Stimulated activated CD4-positive, alpha-beta T cell treated with anti-CD3 and anti-CD28 coated beads, Interleukin-12 subunit alpha, Interleukin-12 subunit beta, amount 100 ng/mL, for 24 hours (primary cell): Measurements from ENCODE around the gene OSGIN1.

Experiments
- DNase-seq, 2 experiments: peaks; one replicate each; pipeline ENCODE4 v3.0.0-alpha.2; 2020; ENCODE audit warnings: low read depth in 2 of 2

OSGIN1 gene

GRCh38 chr16:83952940-83953795 is at the start of gene OSGIN1:
TSS of gene OSGIN1 (plus strand) at chr16:83953240. CDS start at chr16:83957672, 4,432 bp downstream.
- peak; percentile 76 to 87 for DNase-seq

GRCh38 chr16:83903751-83904150 is 49.3 kb upstream of the OSGIN1 start:
- DNase-seq = no peak

DNA sequence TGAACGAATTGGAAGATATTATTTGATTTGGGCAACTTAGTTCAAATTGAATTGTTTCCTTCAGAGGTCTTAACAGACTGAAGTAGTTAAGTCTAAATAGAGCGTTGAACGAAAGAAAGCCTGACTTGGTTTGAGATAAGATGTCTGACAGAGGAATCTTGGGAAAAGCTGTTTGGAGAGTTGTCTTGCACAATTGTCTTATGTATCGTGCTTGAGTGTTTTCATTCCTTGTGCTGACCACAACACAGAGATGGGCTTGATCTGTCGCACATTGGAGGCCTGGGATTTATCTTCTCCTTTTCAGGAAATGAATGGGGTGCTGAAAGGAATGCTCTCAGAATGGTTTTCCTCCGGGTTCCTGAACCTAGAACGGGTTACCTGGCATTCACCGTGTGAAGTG is 46.4 kb upstream of the OSGIN1 start:
- no peak for DNase-seq

- no peak for DNase-seq
Measured at GRCh38 chr16:83907111-83907510, 45.9 kb upstream of the OSGIN1 start.

DNA sequence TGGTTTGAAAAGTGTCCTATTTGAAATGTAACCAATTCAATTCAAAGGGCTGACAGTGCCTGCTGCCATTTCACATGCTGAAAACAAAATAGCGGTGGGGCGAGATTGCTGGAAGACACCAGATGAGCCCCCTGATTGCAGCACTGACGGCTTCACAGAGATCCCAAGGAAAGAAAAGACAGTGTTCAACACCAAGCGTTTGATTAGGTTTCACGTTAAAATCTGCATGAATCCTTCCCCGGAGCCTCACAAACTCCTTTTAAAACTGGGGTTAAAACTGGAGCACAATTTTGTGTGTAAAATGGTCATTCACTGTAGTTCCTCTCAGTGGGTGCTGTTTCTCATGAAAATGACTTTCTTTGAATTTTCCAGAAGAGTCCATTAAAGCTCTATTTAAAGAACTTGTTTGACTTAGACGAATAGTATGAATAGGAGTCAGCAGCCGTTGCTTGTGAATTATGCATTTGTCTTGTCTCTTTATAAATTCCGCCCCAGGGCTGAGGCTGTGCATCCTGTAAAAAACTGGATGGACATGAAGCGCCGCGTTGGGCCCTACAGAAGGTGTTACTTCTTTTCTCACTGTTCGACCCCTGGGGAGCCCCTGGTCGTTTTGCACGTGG is 45.3 kb upstream of the OSGIN1 start:
- no peak for DNase-seq

- no peak for DNase-seq
Measured at GRCh38 chr16:83908798-83909197, 44.2 kb upstream of the OSGIN1 start.

GRCh38 chr16:83911290-83911689 is 41.8 kb upstream of the OSGIN1 start:
- no peak for DNase-seq

DNA sequence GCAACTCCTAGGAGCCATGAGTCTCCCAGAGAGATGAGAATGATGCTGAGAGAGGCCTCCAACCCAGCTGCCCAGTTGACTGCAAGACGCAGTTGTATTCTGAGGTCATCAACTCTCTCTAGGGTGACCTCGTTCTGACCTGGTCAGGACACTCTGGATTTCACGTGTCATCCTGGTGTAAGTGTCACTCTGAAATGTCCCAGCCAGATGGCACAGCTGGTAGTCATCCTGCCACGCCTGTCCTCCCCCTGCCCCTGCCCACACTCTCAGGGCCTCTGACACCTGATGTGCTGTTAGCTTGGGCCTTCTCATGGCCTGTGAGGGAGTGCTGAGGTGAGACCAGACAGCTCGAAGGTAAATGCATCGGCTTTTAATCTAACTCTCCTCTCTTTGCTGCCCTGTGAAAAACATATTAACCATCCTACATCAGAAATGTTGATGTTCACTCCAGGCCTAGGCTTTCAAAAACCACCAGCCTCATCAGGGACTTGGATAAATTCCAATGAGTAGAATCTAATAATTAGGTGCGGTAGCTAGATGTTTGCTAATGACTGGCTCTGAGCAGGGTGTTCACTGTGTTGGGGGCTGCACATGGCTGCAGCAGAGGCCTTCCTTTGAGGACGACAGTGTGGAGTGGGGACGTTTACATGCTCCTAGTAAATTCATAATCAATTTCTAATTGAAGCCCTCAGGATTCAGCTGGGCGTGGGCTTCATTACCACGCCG is 40.4 kb upstream of the OSGIN1 start:
- DNase-seq = no peak

GRCh38 chr16:83913245-83913633 is 39.8 kb upstream of the OSGIN1 start:
- no peak for DNase-seq

DNA sequence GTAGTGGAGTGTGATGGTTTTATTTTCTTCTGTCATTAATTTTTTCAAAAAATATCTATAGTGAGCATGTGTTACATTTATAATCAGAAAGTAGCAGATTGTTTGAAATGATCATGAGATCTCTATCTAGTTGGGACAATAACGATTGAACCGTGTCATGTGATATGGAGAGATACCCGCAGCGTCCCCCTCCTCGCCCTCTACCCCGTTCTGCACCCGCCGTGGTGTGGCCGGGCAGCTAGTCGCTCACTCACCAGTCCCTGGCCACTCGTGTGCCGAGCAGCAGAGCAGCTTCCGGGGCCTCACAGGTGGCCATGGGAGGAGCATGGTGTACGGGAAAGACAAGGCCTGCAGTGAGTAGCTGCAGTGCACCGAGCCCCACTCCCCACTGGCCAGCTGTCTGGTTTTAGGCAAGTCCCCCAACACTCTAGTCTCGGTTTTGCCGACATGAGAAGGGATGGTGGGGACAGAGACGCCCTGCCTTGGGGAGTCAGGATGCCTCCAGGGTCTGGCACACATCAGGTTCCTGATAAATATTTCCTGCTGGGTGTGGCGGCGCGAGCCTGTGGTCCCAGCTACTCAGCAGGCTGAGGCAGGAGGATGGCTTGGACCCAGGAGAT is 38.8 kb upstream of the OSGIN1 start:
- no peak for DNase-seq

GRCh38 chr16:83915081-83915480 is 38.0 kb upstream of the OSGIN1 start:
- DNase-seq = no peak

DNA sequence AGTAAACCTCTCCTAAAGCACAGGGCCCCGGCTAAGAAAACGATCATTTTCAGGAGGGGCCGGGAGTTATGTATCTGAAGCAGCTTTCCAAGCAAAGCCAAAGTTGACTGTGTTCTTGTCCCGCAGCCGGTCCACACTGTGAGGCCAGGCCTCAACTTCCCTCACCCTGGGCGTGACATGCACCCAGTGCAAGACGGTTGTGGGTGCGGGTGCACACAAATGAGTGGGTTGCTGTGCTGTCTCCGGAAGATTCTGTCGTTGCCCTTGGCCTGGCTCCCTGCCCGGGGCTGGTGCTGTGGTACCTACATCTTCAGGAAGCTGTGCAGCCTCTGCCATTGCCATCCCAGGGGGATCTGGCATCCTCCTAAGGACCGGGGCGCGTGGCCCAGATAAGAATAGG is 37.5 kb upstream of the OSGIN1 start:
- no peak for DNase-seq

- no peak for DNase-seq
Measured at GRCh38 chr16:83917152-83918120, 35.6 kb upstream of the OSGIN1 start.

- no peak for DNase-seq
Measured at GRCh38 chr16:83920894-83921491, 32.0 kb upstream of the OSGIN1 start.

DNA sequence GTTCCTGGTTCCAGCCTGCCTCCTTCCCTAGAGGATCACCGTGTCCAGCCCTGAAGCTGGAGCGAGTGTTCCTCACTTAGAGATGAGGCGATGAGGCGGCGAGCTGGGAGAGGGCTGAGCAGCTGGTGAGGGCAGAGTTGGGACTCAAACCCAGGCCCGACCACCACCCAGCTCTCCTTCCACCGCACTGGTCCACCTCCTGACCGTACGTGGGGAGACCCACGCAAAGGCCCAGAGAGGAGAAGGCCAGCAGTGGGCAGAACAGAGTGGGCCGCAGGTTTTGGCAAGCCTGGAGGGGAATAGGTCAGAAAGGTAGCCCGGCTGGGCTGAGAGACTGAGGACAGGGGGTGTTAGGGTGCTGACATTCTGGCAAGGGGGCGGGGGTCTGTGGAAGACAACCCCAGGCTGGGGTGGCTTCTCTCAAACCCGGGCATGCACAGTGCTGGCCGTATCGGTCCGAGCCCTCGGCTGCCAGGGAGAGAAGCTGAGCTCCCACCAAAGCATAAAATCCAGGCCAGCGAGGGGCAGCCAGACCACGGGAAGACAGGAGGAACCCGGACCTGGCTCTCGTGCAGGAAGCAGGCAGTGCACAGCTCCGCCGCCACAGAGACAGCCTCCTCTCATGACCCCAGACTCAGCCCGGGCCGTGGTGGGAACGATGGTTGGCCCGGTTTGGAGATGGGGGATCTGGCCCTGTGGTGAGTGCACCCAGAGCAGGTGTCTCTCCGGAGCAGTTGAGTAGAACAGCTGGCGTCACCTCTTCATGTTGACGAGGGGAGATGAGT is 29.3 kb upstream of the OSGIN1 start:
- no peak for DNase-seq

DNA sequence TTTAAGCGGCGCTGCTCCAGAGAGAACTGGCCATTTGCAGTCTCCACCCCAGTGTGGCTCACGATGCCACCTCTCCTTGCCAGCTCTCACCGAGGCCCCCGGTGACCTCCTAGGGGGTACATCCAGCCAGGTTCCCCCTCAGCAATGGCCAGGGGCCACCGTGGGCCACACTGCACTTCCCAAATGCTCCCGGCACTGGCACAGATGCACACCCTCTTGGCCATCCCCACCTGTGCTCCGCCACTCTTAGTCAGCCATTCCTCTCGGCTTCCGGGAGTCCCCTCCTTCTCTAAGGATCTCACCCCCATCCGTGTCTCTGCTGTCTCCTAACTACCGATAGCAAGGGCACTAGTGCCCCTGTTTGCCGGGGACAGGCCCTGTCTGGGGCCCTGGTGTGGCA is 28.4 kb upstream of the OSGIN1 start:
- no peak for DNase-seq

DNA sequence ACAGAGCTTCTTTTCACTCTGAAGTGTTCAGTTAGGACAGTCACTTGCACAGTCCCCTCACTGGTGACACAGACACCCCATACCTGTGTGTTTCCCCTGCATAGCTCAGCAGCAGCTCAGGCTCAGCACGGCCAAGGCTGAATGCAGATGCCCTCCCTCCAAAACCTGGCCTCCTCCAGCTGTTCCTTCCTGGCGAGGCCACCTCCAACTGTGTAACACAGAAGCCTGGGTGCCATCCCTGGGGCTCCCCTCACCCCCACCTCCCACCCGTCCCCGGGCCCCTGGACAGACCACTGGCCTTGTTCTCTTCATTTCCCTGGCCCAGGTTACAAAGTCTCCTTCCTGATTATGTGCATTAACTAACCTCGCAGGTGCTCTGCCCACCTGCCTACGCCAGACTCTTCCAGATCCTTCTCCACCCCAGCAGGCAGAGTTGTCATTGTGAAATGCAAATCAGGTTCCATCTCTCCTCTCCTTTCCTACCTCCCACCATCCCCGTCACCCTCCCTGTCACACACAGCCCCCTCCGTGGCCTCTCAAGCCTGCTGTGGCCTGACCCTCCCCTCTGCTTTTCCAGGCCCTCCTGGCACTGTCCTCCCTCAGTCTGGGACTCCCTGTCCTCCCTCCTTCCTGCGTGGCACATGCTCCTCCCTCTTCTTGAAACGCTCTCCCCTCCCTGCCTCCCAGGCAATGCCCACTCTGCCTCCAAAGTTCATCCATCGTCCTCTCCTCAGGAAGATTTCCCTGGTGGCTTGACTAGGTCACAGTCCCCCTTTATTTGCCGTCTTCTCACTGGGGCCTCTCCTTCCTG is 27.7 kb upstream of the OSGIN1 start:
- DNase-seq = no peak

- DNase-seq = no peak
Measured at GRCh38 chr16:83925957-83926725, 26.9 kb upstream of the OSGIN1 start.
